Measurements from ENCODE around the gene TNFRSF8. TPM values are rescaled to one million over a fixed set of nuclear protein-coding genes. Genes with fewer than 3 reads are reported as not detected.

TNFRSF8 gene
- total RNA-seq, 1 experiment from 2014 or later = 20.8 TPM

GRCh38 chr1:12073796-12074195 is 10.7 kb downstream of the TNFRSF8 start (continued):
- TF ChIP-seq ARID4B (CRISPR knock-in tag; IDR thresholded peaks at IDR 0.05; ENCODE audit: borderline replicate concordance) = no peak
- TF ChIP-seq AR (CRISPR knock-in tag; IDR thresholded peaks at IDR 0.05) = no peak

GRCh38 chr1:12075195-12076114 is 12.4 kb downstream of the TNFRSF8 start:
- ChIA-PET POLR2A (interaction anchor here (0.6 kb wide), 1 partner anchor 56 kb away, joined by 4 read pairs; the partner anchor contains the start of gene MIIP), CTCF (interaction anchor here (0.7 to 1.0 kb wide), 2 partner anchors 11 to 1488 kb away, joined by 3 to 5 read pairs; no protein-coding TSS in a partner anchor)
- Mint-ChIP-seq H3K4me1 (peaks cover 41% of the 10 kb centered on the region), H3K4me3 (no peak overlapping the region), H3K27ac (peak overlapping the region; percentile 72), H3K27me3 (ENCODE audit: low read depth) (no peaks in the 10 kb centered on the region; the same call in 1 of the 2 replicates), H3K36me3 (peaks cover 9% of the 10 kb centered on the region), H3K9me3 (peaks cover 6% of the 10 kb centered on the region; the same call in 1 of the 2 replicates)
- TF ChIP-seq MYBL2 (CRISPR knock-in tag; IDR thresholded peaks at IDR 0.05) (no peak), AR (CRISPR knock-in tag; IDR thresholded peaks at IDR 0.05) (no peak), E2F1 (CRISPR knock-in tag; IDR thresholded peaks at IDR 0.05) (no peak), EMX1 (CRISPR knock-in tag; IDR thresholded peaks at IDR 0.05) (no peak), PRRX2 (CRISPR knock-in tag; IDR thresholded peaks at IDR 0.05) (no peak), CREM (CRISPR knock-in tag; IDR thresholded peaks at IDR 0.05) (no peak), NFE2L1 (CRISPR knock-in tag; IDR thresholded peaks at IDR 0.05) (no peak), MAX (CRISPR knock-in tag; IDR thresholded peaks at IDR 0.05) (no peak), FOXK1 (CRISPR knock-in tag; IDR thresholded peaks at IDR 0.05) (no peak), SOX15 (CRISPR knock-in tag; IDR thresholded peaks at IDR 0.05) (no peak), IRF2 (CRISPR knock-in tag; IDR thresholded peaks at IDR 0.05; ENCODE audit: borderline replicate concordance, low read depth) (no peak), ZMAT4 (CRISPR knock-in tag; IDR thresholded peaks at IDR 0.05) (no peak), IRF1 (CRISPR knock-in tag; IDR thresholded peaks at IDR 0.05) (no peak), ZNF416 (CRISPR knock-in tag; IDR thresholded peaks at IDR 0.05) (no peak), ZNF512 (CRISPR knock-in tag; IDR thresholded peaks at IDR 0.05; ENCODE audit: borderline replicate concordance) (no peak), KAT7 (CRISPR knock-in tag; IDR thresholded peaks at IDR 0.05; ENCODE audit: borderline replicate concordance) (no peak), HMGA2 (CRISPR knock-in tag; IDR thresholded peaks at IDR 0.05) (no peak), SMAD3 (CRISPR knock-in tag; IDR thresholded peaks at IDR 0.05; ENCODE audit: borderline replicate concordance) (no peak)
- DNase-seq (ENCODE audit: low spot score) (no peak), ATAC-seq (no peak)
